ENCODE measurements around the gene AQP1.

Gene AQP1

DNA sequence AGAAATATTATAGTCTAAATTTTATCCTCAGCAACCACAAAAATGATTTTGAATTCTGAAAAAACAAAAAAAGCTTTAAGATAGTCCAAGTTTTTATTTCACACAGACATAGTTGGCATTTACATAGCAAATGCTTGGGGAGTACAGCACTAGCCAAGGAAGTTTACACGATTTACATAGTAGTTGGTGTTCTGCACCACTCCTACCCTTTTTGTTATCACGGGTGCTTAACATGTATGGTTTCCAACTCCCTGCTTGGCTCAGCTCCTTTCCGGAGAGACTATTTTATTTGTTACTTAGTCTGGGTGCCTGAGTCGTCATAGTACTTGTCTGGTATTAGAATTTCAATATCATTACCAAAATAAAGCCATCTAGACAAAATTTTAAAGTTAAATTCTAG, 43.3 kb downstream of the AQP1 start:
- no peak for ATAC-seq

DNA sequence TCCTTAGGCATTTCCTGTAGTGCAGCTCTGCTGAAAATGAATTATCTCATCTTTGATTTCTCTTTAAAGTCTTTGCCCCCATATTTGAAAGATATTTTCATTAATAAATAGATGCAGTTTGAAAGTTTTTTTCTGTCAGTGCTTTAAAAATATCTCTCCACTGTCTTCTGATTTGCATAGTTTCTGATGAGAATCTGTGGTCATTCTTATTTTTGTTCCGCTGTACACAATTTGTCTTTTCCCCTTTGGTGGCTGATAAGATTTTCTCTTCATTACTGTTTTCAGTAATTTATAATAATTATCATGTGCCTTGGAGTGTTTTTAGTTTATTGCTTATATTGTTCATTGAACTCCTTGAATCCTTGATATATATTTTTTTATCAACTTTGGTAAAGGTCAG, 45.1 kb downstream of the AQP1 start:
- TF ChIP-seq, protein P1, sequence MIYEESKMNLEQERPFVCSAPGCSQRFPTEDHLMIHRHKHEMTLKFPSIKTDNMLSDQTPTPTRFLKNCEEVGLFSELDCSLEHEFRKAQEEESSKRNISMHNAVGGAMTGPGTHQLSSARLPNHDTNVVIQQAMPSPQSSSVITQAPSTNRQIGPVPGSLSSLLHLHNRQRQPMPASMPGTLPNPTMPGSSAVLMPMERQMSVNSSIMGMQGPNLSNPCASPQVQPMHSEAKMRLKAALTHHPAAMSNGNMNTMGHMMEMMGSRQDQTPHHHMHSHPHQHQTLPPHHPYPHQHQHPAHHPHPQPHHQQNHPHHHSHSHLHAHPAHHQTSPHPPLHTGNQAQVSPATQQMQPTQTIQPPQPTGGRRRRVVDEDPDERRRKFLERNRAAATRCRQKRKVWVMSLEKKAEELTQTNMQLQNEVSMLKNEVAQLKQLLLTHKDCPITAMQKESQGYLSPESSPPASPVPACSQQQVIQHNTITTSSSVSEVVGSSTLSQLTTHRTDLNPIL (CRISPR knock-in tag; IDR thresholded peaks at IDR 0.05; ENCODE audit: low read depth) = no peak
- no peak for TF ChIP-seq GLIS3 (CRISPR knock-in tag; IDR thresholded peaks at IDR 0.05)
- TF ChIP-seq ZFP30 (CRISPR knock-in tag; IDR thresholded peaks at IDR 0.05) = no peak
- no peak for TF ChIP-seq ESRRG (CRISPR knock-in tag; IDR thresholded peaks at IDR 0.05)
- TF ChIP-seq ZFP3 (CRISPR knock-in tag; IDR thresholded peaks at IDR 0.05) = no peak
- no peak for ATAC-seq

More for the DNA sequence above, 43.3 kb downstream of the AQP1 start:
- TF ChIP-seq ZNF565 (CRISPR knock-in tag; conservative IDR thresholded peaks at IDR 0.05; ENCODE audit: low read depth) = no peak
- no peak for TF ChIP-seq ZNF70 (CRISPR knock-in tag; IDR thresholded peaks at IDR 0.05)
- TF ChIP-seq, protein P2, sequence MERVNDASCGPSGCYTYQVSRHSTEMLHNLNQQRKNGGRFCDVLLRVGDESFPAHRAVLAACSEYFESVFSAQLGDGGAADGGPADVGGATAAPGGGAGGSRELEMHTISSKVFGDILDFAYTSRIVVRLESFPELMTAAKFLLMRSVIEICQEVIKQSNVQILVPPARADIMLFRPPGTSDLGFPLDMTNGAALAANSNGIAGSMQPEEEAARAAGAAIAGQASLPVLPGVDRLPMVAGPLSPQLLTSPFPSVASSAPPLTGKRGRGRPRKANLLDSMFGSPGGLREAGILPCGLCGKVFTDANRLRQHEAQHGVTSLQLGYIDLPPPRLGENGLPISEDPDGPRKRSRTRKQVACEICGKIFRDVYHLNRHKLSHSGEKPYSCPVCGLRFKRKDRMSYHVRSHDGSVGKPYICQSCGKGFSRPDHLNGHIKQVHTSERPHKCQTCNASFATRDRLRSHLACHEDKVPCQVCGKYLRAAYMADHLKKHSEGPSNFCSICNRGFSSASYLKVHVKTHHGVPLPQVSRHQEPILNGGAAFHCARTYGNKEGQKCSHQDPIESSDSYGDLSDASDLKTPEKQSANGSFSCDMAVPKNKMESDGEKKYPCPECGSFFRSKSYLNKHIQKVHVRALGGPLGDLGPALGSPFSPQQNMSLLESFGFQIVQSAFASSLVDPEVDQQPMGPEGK (CRISPR knock-in tag; IDR thresholded peaks at IDR 0.05; ENCODE audit: borderline replicate concordance) = no peak
- TF ChIP-seq ESRRG (CRISPR knock-in tag; IDR thresholded peaks at IDR 0.05) = no peak
- TF ChIP-seq ZC3H10 (CRISPR knock-in tag; IDR thresholded peaks at IDR 0.05) = no peak
- TF ChIP-seq OSR1 (CRISPR knock-in tag; IDR thresholded peaks at IDR 0.05) = no peak
- TF ChIP-seq ISL1 (CRISPR knock-in tag; IDR thresholded peaks at IDR 0.05) = no peak
- no peak for TF ChIP-seq GLIS3 (CRISPR knock-in tag; IDR thresholded peaks at IDR 0.05)

DNA sequence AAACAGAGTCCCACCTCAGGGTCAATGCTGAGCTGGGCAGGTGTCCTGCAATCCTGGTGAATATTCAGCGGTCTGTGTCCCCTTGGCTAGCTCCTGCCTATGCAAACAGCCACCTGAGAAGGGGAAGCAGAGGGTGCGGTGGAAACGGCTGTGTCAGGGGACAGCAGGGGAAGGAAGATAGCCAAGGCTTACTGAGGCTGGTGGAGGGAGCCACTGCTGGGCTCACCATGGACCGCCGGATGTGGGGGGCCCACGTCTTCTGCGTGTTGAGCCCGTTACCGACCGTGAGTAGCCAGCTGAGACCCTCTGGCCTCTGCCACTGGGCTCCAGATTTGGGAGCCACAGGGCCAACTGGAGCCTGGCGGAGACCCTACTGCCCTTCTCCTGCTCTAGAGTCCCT, 52.2 kb downstream of the AQP1 start, which contains the start of gene GHRHR:
GHRHR (plus strand) TSS at position 112 of the 400 bp plus-strand sequence; CDS start at position 228, 116 bp downstream.
- TF ChIP-seq, protein P3, sequence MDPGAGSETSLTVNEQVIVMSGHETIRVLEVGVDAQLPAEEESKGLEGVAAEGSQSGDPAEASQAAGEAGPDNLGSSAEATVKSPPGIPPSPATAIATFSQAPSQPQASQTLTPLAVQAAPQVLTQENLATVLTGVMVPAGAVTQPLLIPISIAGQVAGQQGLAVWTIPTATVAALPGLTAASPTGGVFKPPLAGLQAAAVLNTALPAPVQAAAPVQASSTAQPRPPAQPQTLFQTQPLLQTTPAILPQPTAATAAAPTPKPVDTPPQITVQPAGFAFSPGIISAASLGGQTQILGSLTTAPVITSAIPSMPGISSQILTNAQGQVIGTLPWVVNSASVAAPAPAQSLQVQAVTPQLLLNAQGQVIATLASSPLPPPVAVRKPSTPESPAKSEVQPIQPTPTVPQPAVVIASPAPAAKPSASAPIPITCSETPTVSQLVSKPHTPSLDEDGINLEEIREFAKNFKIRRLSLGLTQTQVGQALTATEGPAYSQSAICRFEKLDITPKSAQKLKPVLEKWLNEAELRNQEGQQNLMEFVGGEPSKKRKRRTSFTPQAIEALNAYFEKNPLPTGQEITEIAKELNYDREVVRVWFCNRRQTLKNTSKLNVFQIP (CRISPR knock-in tag; IDR thresholded peaks at IDR 0.05; ENCODE audit: borderline replicate concordance, low read depth) = no peak
- no peak for TF ChIP-seq ZC3H10 (CRISPR knock-in tag; IDR thresholded peaks at IDR 0.05)
- TF ChIP-seq ZFP3 (CRISPR knock-in tag; IDR thresholded peaks at IDR 0.05) = no peak
- TF ChIP-seq RARB (CRISPR knock-in tag; IDR thresholded peaks at IDR 0.05) = no peak
- TF ChIP-seq, protein P2 (CRISPR knock-in tag; IDR thresholded peaks at IDR 0.05; ENCODE audit: borderline replicate concordance) = no peak
- ATAC-seq = no peak

DNA sequence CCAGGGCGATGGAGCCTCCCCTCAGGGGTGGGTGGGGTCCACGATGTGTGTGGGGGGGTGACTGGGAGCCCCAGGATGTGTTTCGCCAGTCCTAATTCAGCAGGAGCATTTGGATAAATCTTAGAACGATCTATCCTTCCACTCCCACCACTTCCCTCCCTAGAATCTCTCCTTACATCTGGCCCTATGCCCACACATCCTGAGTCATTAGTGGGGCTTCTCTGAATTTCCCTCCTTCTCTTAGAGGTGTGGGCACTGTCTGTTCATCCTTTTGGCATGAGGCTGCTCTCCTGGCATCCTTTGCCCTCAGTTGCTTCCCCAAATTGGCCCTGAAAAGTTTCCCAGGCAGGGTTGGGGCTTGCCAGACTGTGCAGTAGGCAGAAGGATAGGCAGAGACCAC, 53.7 kb downstream of the AQP1 start:
- ATAC-seq = peak; percentile 59
- TF ChIP-seq SNAI2 (CRISPR knock-in tag; IDR thresholded peaks at IDR 0.05) = no peak
- TF ChIP-seq ZFP30 (CRISPR knock-in tag; IDR thresholded peaks at IDR 0.05) = no peak
- no peak for TF ChIP-seq ZNF70 (CRISPR knock-in tag; IDR thresholded peaks at IDR 0.05)
- TF ChIP-seq, protein P1 (CRISPR knock-in tag; IDR thresholded peaks at IDR 0.05; ENCODE audit: low read depth) = no peak
- TF ChIP-seq ZC3H10 (CRISPR knock-in tag; IDR thresholded peaks at IDR 0.05) = no peak
- TF ChIP-seq, protein P3 (CRISPR knock-in tag; IDR thresholded peaks at IDR 0.05; ENCODE audit: borderline replicate concordance, low read depth) = no peak
- no peak for TF ChIP-seq GLIS3 (CRISPR knock-in tag; IDR thresholded peaks at IDR 0.05)
- no peak for TF ChIP-seq RARB (CRISPR knock-in tag; IDR thresholded peaks at IDR 0.05)
- TF ChIP-seq ARNTL (CRISPR knock-in tag; IDR thresholded peaks at IDR 0.05; ENCODE audit: borderline replicate concordance, low read depth) = no peak
- TF ChIP-seq ISL1 (CRISPR knock-in tag; IDR thresholded peaks at IDR 0.05) = no peak
- no peak for TF ChIP-seq BACH2 (CRISPR knock-in tag; IDR thresholded peaks at IDR 0.05; ENCODE audit: borderline replicate concordance)
- TF ChIP-seq, protein P4, sequence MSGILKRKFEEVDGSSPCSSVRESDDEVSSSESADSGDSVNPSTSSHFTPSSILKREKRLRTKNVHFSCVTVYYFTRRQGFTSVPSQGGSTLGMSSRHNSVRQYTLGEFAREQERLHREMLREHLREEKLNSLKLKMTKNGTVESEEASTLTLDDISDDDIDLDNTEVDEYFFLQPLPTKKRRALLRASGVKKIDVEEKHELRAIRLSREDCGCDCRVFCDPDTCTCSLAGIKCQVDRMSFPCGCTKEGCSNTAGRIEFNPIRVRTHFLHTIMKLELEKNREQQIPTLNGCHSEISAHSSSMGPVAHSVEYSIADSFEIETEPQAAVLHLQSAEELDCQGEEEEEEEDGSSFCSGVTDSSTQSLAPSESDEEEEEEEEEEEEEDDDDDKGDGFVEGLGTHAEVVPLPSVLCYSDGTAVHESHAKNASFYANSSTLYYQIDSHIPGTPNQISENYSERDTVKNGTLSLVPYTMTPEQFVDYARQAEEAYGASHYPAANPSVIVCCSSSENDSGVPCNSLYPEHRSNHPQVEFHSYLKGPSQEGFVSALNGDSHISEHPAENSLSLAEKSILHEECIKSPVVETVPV (CRISPR knock-in tag; IDR thresholded peaks at IDR 0.05) = no peak
- TF ChIP-seq TOX (CRISPR knock-in tag; IDR thresholded peaks at IDR 0.05; ENCODE audit: borderline replicate concordance) = no peak
- TF ChIP-seq TCF4 (CRISPR knock-in tag; IDR thresholded peaks at IDR 0.05; ENCODE audit: borderline replicate concordance) = no peak
- TF ChIP-seq, protein P2 (CRISPR knock-in tag; IDR thresholded peaks at IDR 0.05; ENCODE audit: borderline replicate concordance) = no peak
- no peak for TF ChIP-seq OSR1 (CRISPR knock-in tag; IDR thresholded peaks at IDR 0.05)
- no peak for TF ChIP-seq ESRRG (CRISPR knock-in tag; IDR thresholded peaks at IDR 0.05)
